Thymus (tissue), 11 donors: ENCODE data around the gene ETNK2. TPM values are rescaled to one million over a fixed set of nuclear protein-coding genes. Genes with fewer than 3 reads are reported as not detected.

Experiments
- DNase-seq, 9 donors: peaks; one replicate each; pipeline ENCODE4 v3.0.0-alpha.2; 2013; ENCODE audit warnings: low spot score in 9 of 9, low read depth in 6 of 9, missing footprints in 1 of 9
- H3K27ac ChIP-seq, 2 donors: one replicate each; pipeline ENCODE4 v1.5.1; 2013; ENCODE audit warnings: control low read depth in 1 of 2, low read depth in 1 of 2, low read length in 1 of 2, mild to moderate bottlenecking in 1 of 2, moderate library complexity in 1 of 2
- H3K27me3 ChIP-seq, 2 donors: one replicate each; pipeline ENCODE4 v1.5.1; 2013; ENCODE audit warnings: low read length in 1 of 2; ENCODE audit not compliant: control insufficient read depth in 2 of 2, insufficient read depth in 1 of 2
- H3K36me3 ChIP-seq, 2 donors: one replicate each; pipeline ENCODE4 v1.5.1; 2013; ENCODE audit warnings: low read length in 1 of 2, mild to moderate bottlenecking in 1 of 2, moderate library complexity in 1 of 2; ENCODE audit not compliant: control insufficient read depth in 2 of 2, insufficient read depth in 2 of 2
- H3K4me1 ChIP-seq, 2 donors: one replicate each; pipeline ENCODE4 v1.5.1; 2013; ENCODE audit warnings: low read length in 2 of 2; ENCODE audit not compliant: control insufficient read depth in 2 of 2, insufficient read depth in 2 of 2
- H3K4me3 ChIP-seq, 2 donors: one replicate each; pipeline ENCODE4 v1.5.1; 2013; ENCODE audit warnings: low read length in 2 of 2, control low read depth in 1 of 2, mild to moderate bottlenecking in 1 of 2
- H3K9me3 ChIP-seq, 2 donors: one replicate each; pipeline ENCODE4 v1.5.1; 2013; ENCODE audit warnings: low read length in 1 of 2, mild to moderate bottlenecking in 1 of 2; ENCODE audit not compliant: control insufficient read depth in 2 of 2, insufficient read depth in 1 of 2
- WGBS: extraction: QIAGEN DNeasy Blood & Tissue Kit; methylation state at CpG from one replicate; pipeline ENCODE4 v1.1.7; 2013; 5-methylcytosine and 5-hydroxymethylcytosine counted together
- polyA plus RNA-seq: library from polyadenylated mRNA; stranded (reverse); fragments of 200-250 nt; gene quantifications from one replicate; pipeline ENCODE4 v1.2.3, GENCODE V29; 2013
- total RNA-seq: library from RNA; stranded (reverse); fragments of 120-200 nt; gene quantifications from one replicate; pipeline ENCODE4 v1.2.4, GENCODE V29; 2013
- donor health status: healthy.

Gene ETNK2
- total and polyA plus RNA-seq, 2 donors, result 5.0 to 9.8 TPM

DNA sequence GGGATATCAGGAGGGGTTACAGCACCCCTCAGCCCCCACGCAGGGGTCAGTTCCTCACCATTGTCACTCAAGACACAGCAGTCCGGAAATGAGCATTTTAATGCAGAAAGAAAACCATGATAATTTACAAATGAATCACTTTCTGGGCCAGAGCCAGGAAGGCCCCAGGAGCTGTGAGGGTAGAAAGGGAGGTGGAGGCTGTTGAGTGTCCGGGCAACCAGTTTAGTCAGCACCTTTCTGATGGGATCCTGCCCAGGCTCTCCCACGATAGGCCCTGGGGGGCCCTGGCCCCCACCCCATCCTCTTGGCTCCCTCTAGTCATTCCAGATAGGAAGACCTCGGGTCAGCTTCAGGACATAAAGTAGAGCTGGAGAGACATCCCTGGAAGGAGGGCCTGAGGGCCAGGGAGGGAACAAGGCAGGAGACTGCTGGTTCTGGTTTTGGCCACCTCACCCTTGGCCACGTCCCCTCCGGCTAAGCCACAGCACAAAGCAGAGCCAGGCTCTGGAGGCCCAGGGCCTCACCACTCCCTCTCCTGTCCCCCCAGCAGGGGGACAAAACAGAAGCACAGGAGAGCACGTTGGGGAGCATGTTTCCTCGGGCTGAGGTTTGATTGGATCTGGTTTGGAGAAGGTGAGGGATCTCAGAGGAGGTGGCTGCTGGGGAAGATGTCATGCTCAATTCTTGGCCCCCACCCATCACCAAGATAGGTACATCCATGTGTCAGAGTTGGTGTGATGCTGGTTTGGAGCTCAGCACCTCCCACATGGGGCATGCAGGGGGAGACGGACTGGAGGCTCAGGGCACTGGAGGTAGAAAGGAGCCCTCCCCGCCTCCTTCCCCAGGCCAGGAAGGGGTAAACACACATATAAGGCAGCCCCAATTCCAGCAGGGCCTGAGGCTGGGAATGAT lies 20.6 kb downstream of the ETNK2 start:
- no peaks in the 10 kb centered on the region for H3K36me3 ChIP-seq
- peaks cover 0 to 9% of the 10 kb centered on the region in 2 donors for H3K27me3 ChIP-seq
- WGBS, result 88% methylated on average over 11 of the region's 11 CpGs
- peaks cover 0 to 6% of the 10 kb centered on the region in 2 donors for H3K4me1 ChIP-seq
- H3K9me3 ChIP-seq, result no peaks in the 10 kb centered on the region
- no peak overlapping the region for H3K27ac ChIP-seq
- no peak for DNase-seq
- no peak overlapping the region for H3K4me3 ChIP-seq

DNA sequence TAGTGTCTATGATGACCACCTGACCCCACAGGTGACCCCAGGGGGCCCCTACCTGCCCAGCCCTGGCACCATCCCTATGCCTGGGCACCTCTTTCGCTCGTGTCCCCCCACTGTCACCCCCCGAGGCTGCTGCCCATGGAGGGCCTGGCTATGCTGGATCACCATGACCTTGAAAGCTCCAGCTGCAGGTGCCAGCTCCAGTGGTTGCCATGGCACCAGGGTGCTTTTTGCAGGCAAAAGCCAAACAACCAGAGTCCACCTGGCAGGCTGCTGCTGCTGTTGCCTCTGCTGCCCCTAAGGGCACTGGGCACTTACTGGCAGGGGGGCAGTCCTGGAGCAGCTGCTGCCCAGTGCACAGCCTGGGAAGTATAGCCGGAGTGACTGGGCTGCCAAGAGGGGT lies 21.7 kb downstream of the ETNK2 start:
- H3K4me1 ChIP-seq, result peaks cover 0 to 6% of the 10 kb centered on the region in 2 donors
- H3K9me3 ChIP-seq, result no peaks in the 10 kb centered on the region
- no peak overlapping the region for H3K4me3 ChIP-seq
- H3K36me3 ChIP-seq, result no peaks in the 10 kb centered on the region
- WGBS, result 89% methylated on average over 4 of the region's 4 CpGs
- no peak for DNase-seq
- H3K27me3 ChIP-seq, result peaks cover 0 to 9% of the 10 kb centered on the region in 2 donors
- H3K27ac ChIP-seq, result no peak overlapping the region

DNA sequence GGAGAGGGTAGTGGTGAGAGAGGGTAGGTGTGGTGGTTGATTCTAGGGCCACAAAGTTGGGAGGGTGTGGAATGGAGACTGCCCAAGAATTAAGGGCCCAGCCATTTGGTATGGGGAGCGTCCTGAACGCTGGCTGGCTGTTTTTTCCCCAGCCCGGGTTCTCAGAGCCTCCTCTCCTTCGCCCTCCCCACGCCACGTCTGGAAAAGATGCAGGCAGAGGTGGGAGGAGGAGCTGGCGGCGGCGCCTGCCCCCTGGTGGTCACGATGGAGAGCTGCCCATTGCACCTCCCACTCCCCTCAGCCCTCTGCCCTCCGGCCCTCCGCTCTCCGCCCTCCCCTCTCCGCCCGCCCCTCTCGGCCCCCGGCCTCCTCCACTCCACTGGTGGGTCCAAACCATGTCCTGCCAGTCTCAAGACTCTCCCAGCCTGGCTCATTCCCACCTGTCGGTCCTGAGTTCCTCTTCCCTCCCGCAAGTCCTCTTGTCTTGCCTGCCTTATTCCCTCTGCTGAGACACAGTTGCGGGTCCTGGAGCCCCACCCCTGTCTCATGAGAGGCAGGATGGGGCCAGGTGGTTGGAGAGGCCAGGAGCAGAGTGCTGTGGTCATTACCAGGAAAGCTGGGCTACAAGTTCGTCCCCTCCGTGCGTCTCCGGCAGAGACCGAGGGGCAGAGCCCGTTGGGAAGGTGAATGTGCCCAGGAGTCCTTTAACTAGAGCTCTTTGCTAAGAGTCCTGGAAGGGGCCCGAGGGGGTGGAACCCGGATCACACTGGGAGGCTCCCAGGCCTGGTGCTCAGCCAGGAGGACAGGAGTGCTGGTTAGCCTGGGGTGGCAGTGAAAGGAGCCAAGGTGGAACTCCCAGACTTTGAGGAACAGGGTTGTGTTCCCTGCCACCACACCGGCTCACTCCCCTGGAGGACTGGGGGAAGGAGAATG lies 22.6 kb downstream of the ETNK2 start:
- peaks cover 0 to 6% of the 10 kb centered on the region in 2 donors for H3K4me1 ChIP-seq
- no peak overlapping the region for H3K27ac ChIP-seq
- no peak overlapping the region for H3K4me3 ChIP-seq
- H3K27me3 ChIP-seq, result peaks cover 0 to 9% of the 10 kb centered on the region in 2 donors
- WGBS, result 35% methylated on average over 29 of the region's 29 CpGs
- peak in 6 of 9 donors; percentile 10 to 73 (median 50) for DNase-seq
- H3K36me3 ChIP-seq, result no peaks in the 10 kb centered on the region
- H3K9me3 ChIP-seq, result no peaks in the 10 kb centered on the region

DNA sequence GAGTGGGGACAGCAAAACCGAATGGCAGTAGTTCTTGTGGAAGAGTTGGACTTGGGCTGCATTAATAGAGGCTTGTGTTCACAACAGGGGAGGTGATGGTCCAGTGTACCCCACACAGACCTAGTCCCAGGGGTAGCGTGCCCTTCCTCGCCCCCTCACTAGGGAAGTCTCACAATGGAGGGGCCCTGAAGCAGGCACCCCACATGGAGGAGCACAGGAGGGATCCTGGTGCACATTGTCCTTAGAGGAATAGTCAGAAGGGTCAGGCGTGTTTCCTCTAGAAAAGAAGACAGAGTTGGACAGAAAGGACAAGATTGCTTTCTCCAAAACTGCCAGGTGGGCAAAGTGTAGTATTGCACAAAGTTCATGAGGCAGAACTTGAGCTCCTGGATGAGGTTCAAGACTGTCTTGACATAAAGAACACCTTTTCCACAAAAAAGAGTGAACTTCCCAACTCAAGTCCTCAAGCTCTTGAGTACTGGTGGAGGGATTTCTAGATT lies 23.3 kb downstream of the ETNK2 start:
- H3K4me3 ChIP-seq, result no peak overlapping the region
- no peak overlapping the region for H3K27ac ChIP-seq
- 96% methylated on average over 4 of the region's 4 CpGs for WGBS
- H3K9me3 ChIP-seq, result no peaks in the 10 kb centered on the region
- peaks cover 0 to 9% of the 10 kb centered on the region in 2 donors for H3K27me3 ChIP-seq
- H3K36me3 ChIP-seq, result no peaks in the 10 kb centered on the region
- H3K4me1 ChIP-seq, result peaks cover 0 to 6% of the 10 kb centered on the region in 2 donors
- DNase-seq, result no peak

DNA sequence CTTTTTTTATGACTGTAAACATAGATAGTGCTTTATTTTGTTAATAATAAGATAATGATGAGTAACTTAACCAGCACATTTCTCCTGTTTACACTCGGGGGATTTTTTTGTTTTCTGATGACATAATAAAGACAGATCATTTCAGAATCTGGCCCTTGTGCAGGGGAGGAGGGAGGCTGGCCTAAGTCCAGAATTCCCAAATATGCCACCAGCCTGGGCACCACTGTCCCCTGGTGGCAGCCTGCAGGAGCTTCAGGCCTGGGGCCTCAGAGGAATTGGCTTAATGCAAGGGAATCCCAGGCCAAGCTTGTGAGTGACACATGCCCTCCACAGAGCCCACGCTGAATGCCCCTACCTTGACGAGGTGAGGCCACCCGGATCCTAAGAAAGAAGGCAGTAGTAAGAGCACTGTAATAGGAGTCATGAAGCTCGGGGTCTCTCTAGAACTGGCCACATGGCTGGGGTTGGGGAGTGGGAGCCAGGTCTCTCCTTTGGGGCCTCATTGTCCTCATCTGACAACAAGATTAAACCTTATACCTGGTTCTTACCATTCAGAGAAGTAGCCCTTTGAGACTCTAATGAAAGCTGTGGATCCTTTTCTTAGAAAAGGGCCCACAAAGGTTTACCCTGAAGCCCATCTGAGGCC lies 24.1 kb downstream of the ETNK2 start:
- DNase-seq, result no peak
- no peaks in the 10 kb centered on the region for H3K36me3 ChIP-seq
- H3K4me3 ChIP-seq, result no peak overlapping the region
- H3K4me1 ChIP-seq, result peaks cover 0 to 6% of the 10 kb centered on the region in 2 donors
- no peak overlapping the region for H3K27ac ChIP-seq
- H3K27me3 ChIP-seq, result peaks cover 0 to 9% of the 10 kb centered on the region in 2 donors
- 67% methylated on average over 5 of the region's 5 CpGs for WGBS
- H3K9me3 ChIP-seq, result no peaks in the 10 kb centered on the region

DNA sequence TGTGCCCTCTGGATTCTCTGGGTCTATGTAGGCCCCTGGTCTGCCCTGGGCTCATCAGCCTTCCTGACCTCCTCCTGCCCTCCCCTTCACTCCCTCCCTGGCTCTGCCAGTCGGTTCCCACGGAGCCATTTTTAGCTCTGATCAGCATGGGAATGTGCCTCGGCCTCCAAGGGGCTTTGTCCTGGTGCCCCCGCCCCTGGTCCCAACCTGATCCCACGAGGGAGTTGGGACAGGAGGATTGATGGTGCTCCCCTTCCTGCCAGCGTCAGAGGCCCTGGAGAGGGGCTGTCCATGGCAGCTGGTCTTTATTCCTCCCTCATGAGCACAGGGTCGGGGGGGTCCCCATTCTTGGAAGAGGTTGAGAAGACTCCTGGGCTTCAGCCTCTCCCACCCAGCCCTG lies 24.9 kb downstream of the ETNK2 start:
- 82% methylated on average over 7 of the region's 7 CpGs for WGBS

DNA sequence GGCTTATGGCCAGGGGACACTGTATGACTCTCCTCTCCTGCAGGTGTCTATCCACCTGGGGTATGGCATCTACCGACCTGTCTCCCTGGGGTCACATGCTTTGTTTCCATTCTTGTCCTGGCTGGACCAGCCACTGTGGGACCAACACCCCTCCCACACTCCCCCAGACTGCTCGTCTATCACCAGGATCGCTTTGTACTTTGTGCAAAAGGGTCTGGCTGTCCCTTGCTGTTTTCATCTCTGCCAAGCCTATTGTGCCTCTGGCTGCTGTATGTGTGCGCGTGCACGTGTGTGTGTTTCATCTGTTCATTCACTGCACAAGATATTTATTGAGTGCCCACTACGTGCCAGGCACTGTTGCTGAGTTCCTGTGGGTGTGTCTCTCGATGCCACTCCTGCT lies 25.5 kb downstream of the ETNK2 start:
- Histone ChIP-seq H3K4me3 (no peak overlapping the region), H3K27me3 (peaks cover 0 to 9% of the 10 kb centered on the region in 2 donors), H3K9me3 (no peaks in the 10 kb centered on the region), H3K27ac (no peak overlapping the region), H3K36me3 (no peaks in the 10 kb centered on the region), H3K4me1 (peaks cover 0 to 6% of the 10 kb centered on the region in 2 donors)
- 90% methylated on average over 8 of the region's 8 CpGs for WGBS
- DNase-seq, result no peak

More for the DNA sequence above, 24.9 kb downstream of the ETNK2 start:
- DNase-seq, result no peak
- no peaks in the 10 kb centered on the region for H3K36me3 ChIP-seq
- H3K27me3 ChIP-seq, result peaks cover 0 to 9% of the 10 kb centered on the region in 2 donors
- H3K4me3 ChIP-seq, result no peak overlapping the region
- no peak overlapping the region for H3K27ac ChIP-seq
- no peaks in the 10 kb centered on the region for H3K9me3 ChIP-seq
- H3K4me1 ChIP-seq, result peaks cover 0 to 6% of the 10 kb centered on the region in 2 donors

DNA sequence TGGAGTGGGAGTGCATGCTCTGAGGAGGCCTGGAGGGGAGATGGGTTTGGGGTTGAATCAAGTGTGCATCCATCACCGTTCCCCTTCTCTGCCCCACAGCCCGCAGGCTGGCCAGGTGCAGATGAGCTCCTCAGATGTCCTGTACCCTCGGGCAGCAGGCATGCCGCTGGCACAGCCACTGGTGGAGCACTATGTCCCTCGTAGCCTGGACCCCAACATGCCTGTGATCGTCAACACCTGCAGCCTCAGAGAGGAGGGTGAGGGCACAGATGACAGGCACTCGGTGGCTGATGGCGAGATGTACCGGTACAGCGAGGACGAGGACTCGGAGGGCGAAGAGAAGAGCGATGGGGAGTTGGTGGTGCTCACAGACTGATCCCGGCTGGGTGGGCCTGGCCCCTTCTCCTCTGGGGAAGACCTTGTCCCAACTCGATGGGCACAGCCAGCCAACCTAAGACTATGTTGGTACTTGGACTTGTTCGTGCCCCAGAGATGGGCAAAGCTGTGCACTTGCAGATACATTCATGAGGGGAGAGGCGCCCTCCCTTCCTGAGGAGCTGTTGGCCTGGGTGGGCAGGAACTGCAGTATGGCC lies 26.0 kb downstream of the ETNK2 start:
- no peak for DNase-seq
- Histone ChIP-seq H3K4me3 (no peak overlapping the region), H3K36me3 (no peaks in the 10 kb centered on the region), H3K27ac (no peak overlapping the region), H3K27me3 (peaks cover 0 to 9% of the 10 kb centered on the region in 2 donors), H3K9me3 (no peaks in the 10 kb centered on the region), H3K4me1 (peaks cover 0 to 6% of the 10 kb centered on the region in 2 donors)
- 95% methylated on average over 18 of the region's 18 CpGs for WGBS
